Stimulated activated CD8-positive, alpha-beta memory T cell treated with anti-CD3 and anti-CD28 coated beads, Interleukin-4, amount 100 ng/mL, for 24 hours (primary cell): ENCODE results near the gene HLA-DRB1.
"Not testable (repeated sequence)": the region's sequence is repeated elsewhere in the genome, so short reads cannot be mapped to it uniquely, and the experiment has no call there.

Experiments used
- DNase-seq: peaks from one replicate; pipeline ENCODE4 v3.0.0-alpha.2; 2020; ENCODE audit warnings: low read depth

Gene HLA-DRB1

GRCh38 chr6:32609391-32609730 is 19.7 kb upstream of the HLA-DRB1 start:
- no peak for DNase-seq

DNA sequence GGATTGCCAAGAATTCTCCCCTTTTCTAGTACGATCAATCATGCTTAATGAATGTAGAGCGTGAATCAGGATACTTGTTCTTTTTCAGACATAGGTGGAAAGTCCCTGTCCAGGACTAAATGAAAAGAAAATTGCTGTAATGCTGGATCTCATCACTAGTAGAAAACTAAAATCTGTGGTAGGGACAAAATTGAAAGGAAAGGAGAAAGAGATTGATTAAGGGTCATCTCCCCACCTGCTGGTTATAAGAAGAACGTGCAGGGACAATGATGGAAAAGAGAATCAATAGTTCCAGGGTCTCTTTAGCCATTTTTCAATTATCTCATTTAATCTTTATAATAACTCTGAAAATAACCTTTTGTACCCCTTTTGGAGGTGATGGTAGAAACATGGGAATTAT is 18.7 kb upstream of the HLA-DRB1 start:
- DNase-seq: no peak

- DNase-seq: no peak
These were observed 18.3 kb upstream of the HLA-DRB1 start for GRCh38 chr6:32607988-32608298.

GRCh38 chr6:32607263-32607987 is 17.8 kb upstream of the HLA-DRB1 start:
- no peak for DNase-seq

GRCh38 chr6:32604434-32604877 is 14.8 kb upstream of the HLA-DRB1 start:
- DNase-seq: no peak

GRCh38 chr6:32603888-32604287 is 14.2 kb upstream of the HLA-DRB1 start:
- no peak for DNase-seq

DNA sequence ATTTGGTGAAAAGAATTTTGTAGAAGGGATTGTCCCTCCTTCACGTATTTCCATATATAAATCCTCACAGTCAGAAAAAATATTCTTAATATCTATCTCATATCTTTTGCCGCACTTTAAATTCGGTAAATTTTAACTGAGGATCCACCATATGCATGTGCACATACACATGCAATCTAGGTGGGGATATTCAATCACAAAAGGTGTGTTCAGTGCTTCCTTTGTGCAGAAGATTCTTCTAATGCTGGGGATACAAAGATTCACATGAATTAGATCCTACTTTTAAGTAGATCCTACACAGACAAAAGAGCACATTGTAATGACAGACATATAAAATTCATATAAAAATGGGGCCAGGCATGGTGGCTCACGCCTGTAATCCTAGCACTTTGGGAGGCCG is 13.6 kb upstream of the HLA-DRB1 start:
- DNase-seq: no peak

GRCh38 chr6:32602383-32602782 is 12.7 kb upstream of the HLA-DRB1 start:
- no peak for DNase-seq

- no peak for DNase-seq
These were observed 7.4 kb upstream of the HLA-DRB1 start for GRCh38 chr6:32597024-32597423.

DNA sequence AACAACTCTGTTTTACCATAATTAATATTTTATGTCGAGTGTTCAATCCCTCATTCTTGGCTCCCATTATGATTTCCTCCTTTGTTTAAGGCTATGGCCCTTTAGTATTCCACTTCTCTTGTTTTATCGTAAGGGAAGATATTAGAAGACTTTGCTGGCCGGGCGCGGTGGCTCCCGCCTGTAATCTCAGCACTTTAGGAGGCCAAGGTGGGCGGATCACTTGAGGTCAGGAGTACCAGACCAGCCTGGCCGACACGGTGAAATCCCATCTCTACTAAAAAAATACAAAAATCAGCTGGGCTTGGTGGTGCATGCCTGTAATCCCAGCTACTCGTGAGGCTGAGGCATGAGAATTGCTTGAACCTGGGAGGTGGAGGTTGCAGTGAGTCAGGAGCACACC is 1.1 kb upstream of the HLA-DRB1 start:
- not testable (repeated sequence) for DNase-seq

DNA sequence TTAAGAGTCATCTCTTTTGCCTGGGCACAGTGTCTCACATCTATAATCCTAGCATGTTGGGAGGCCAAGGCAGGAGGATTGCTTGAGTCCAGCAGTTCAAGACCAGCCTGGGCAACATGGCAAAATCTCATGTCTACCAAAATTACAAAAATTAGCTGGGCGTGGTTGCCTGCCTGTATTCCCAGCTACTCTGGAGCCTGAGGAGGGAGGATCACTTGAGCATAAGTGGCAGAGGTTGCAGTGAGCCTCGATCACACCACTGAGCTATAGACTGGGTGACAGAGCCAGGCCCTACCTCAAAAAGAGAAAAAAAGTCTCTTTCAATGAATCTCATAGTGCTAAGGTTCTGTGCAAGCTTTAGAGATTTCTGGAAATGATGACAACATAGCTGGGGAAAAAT is 1.5 kb downstream of the HLA-DRB1 start:
- DNase-seq: no peak

GRCh38 chr6:32583527-32583898 is 6.1 kb downstream of the HLA-DRB1 start:
- no peak for DNase-seq

DNA sequence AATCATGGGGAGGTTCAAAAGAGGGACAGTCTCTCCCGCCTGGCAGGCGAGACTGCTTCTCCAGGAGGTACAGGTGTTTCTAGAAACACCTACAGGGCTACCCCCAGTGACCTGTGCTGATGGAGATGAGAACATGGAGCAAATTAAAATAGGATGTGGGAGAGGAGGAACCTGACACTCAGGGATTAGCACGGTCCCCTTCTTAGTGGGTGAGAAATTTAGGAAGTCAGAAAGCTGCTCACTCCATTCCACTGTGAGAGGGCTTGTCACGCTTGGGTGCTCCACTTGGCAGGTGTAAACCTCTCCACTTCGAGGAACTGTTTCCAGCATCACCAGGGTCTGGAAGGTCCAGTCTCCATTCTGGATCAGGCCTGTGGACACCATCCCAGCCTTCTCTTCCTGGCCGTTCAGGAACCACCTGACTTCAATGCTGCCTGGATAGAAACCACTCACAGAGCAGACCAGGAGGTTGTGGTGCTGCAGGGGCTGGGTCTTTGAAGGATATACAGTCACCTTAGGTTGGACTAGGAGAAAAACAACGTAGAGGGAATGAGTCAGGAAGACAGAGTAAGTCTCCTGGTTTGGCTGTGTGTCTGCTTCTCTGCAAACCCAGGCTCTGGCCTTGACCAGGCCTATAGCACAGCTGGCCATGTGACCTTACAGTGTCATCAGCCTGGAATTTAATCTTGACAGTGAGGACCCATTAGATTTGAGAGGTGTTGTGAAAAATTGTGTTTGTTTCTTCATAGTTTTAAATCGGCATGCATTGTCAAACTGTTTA is 8.1 kb downstream of the HLA-DRB1 start:
- no peak for DNase-seq

GRCh38 chr6:32580593-32580992 is 9.1 kb downstream of the HLA-DRB1 start:
- DNase-seq: no peak

DNA sequence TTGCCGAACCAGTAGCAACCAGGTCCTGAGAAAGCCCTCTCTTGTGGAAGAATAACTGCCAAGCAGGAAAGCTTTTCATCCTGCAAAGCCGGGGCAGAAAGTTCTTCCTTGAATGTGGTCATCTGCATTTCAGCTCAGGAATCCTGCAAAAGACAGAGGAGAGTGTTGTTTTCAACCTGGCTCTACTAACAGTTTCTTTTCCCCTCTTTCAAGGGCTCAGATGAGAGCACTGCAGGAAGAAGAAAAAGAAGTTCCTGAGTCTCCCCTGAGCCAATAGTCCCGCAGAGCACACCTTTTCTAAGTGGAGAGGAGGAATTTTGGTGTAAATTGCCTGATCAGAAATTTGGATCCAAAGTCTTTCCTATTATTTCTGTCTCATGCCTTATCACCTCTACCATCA is 10.7 kb downstream of the HLA-DRB1 start:
- DNase-seq: no peak

GRCh38 chr6:32577493-32577892 is 12.2 kb downstream of the HLA-DRB1 start:
- DNase-seq: not testable (repeated sequence)

DNA sequence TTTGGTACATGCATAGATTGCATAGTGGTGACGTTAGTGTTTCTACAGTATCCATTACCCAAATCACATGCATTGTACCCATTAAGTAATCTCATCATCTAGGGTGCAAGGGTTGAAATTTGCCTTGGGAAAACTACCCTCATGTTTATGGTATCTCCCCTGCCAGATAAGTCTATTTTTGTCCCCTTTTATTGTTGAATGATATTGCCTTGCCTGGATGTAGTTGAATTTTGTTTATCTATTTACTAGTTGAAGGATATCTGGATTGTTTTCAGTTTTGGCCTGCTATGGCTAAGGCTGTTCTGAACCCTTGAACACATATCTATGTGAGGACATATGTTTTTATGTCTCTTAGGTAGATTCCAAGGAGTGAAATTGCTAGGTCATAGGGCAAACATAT is 13.4 kb downstream of the HLA-DRB1 start:
- DNase-seq: no peak

GRCh38 chr6:32570363-32570905 is 19.2 kb downstream of the HLA-DRB1 start:
- DNase-seq: no peak

GRCh38 chr6:32568561-32568960 is 21.1 kb downstream of the HLA-DRB1 start:
- DNase-seq: no peak

DNA sequence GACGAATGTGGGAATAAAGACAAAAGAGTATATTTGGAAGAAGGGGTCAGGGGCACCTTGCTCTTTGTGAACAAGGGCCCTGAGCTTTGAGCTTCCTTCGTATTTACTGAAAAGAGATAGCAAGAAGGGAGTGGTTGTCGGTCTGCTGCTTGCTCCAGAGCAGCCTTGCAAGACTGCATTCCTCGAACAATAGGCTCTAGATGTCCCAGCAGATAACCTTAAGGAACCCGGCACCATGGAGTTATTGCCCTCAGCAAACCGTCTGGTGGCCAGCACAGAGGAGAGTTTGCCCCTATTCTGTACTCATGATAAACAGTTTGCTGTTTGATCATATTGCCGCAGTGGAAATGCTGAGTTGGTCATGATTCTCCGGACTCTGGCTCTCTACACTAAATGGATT is 22.7 kb downstream of the HLA-DRB1 start:
- no peak for DNase-seq

GRCh38 chr6:32565511-32565910 is 24.1 kb downstream of the HLA-DRB1 start:
- no peak for DNase-seq

- DNase-seq: no peak
These were observed 26.7 kb downstream of the HLA-DRB1 start for GRCh38 chr6:32562940-32563339.

DNA sequence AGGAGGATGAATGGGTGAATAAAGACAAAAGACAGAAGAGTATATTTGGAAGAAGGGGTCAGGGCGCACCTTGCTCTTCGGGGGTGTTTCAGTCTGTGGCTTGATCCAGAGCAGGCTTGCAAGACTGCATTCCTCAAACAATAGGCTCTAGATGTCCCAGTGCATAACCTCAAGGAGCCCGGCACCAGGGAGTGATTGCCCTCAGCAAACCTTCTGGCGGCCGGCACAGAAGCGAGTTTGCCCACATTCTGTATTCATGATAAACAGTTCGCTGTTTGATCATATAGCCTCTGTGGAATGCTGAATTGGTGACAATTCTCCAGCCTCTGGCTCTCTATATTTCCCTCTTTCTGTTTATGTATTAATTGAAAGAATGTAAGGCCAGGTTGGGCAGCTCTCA is 29.9 kb downstream of the HLA-DRB1 start:
- DNase-seq: no peak
